Neural cell (in vitro differentiated cells): ENCODE data around the gene NKPD1.

ENCODE experiments used
- EZH2 ChIP-seq: fragments of 200-600, 300-800 bp; shearing (Covaris generic), sonication (generic); IDR thresholded peaks from 2 replicates; pipeline ENCODE4 v1.6.1; 2014; ENCODE audit warnings: antibody characterized with exemption, low read length, borderline replicate concordance, mild to moderate bottlenecking; ENCODE audit not compliant: insufficient read depth, poor library complexity, severe bottlenecking
- TF ChIP-seq, protein P1 (sequence below): fragments of 450-650 bp; IDR thresholded peaks from 2 replicates; pipeline ENCODE4 v1.5.1; 2014; ENCODE audit warnings: antibody characterized with exemption, mild to moderate bottlenecking, moderate library complexity; ENCODE audit not compliant: poor library complexity, severe bottlenecking

GRCh38 chr19:45151320-45151719, 9.5 kb downstream of the NKPD1 start:
- TF ChIP-seq EZH2 = no peak
- TF ChIP-seq, protein P1, sequence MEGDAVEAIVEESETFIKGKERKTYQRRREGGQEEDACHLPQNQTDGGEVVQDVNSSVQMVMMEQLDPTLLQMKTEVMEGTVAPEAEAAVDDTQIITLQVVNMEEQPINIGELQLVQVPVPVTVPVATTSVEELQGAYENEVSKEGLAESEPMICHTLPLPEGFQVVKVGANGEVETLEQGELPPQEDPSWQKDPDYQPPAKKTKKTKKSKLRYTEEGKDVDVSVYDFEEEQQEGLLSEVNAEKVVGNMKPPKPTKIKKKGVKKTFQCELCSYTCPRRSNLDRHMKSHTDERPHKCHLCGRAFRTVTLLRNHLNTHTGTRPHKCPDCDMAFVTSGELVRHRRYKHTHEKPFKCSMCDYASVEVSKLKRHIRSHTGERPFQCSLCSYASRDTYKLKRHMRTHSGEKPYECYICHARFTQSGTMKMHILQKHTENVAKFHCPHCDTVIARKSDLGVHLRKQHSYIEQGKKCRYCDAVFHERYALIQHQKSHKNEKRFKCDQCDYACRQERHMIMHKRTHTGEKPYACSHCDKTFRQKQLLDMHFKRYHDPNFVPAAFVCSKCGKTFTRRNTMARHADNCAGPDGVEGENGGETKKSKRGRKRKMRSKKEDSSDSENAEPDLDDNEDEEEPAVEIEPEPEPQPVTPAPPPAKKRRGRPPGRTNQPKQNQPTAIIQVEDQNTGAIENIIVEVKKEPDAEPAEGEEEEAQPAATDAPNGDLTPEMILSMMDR = no peak
